ENCODE measurements around the gene PRKN. TPM values are rescaled to one million over a fixed set of nuclear protein-coding genes. Genes with fewer than 3 reads are reported as not detected.

The PRKN gene
- total and polyA plus RNA-seq, 2 donors (not counting 3 experiments of a cell fraction or from before 2014, with no cell fraction given), result 0.06 TPM; not detected in 1

- H3K9me3 ChIP-seq (replicated peaks; ENCODE audit: control insufficient read depth, insufficient read depth, low read length), result no peaks in the 10 kb centered on the region
- H3K36me3 ChIP-seq (ENCODE audit: control insufficient read depth in 2 of 2, extremely low read depth in 1 of 2, insufficient read depth in 2 of 2, low read length in 2 of 2), result no peaks in the 10 kb centered on the region
- no peak overlapping the region for H3K9ac ChIP-seq (replicated peaks; ENCODE audit: extremely low read depth, insufficient read depth, low read length)
- POLR2A ChIA-PET, result no interaction called here
- TF ChIP-seq MYC (IDR thresholded peaks at IDR 0.05; ENCODE audit: low read depth, low read length) (no peak), CTCF (IDR thresholded peaks at IDR 0.05; ENCODE audit: extremely low read depth in 1 of 2, insufficient read depth in 1 of 2, low read depth in 1 of 2, low read length in 2 of 2) (no peak), JUN (IDR thresholded peaks at IDR 0.05; ENCODE audit: borderline replicate concordance, insufficient read depth, insufficient read length, low read depth) (no peak), MAX (IDR thresholded peaks at IDR 0.05; ENCODE audit: insufficient read depth, insufficient read length) (no peak), FOS (IDR thresholded peaks at IDR 0.05; ENCODE audit: borderline replicate concordance, insufficient read depth, low read length) (no peak), EZH2 (IDR thresholded peaks at IDR 0.05; ENCODE audit: borderline replicate concordance, low read depth, low read length, severe bottlenecking) (no peak), GATA2 (IDR thresholded peaks at IDR 0.05; ENCODE audit: insufficient read depth, insufficient read length, low read depth, low read length) (no peak), POLR2A (IDR thresholded peaks at IDR 0.05; ENCODE audit: low read depth, low read length) (no peak), POLR2AphosphoS5 (IDR thresholded peaks at IDR 0.05; ENCODE audit: insufficient read depth, low read depth, low read length) (no peak)
- BruUV-seq (replicated peaks), result no TSS peak
- CTCF ChIA-PET, result interaction anchor here (2.1 kb wide), 1 partner anchor 20 kb away, joined by 8 read pairs; no protein-coding TSS in a partner anchor
- H2AFZ ChIP-seq (ENCODE audit: low read depth, low read length), result no peak overlapping the region
- no peaks in the 10 kb centered on the region for H4K20me1 ChIP-seq (replicated peaks; ENCODE audit: control insufficient read depth, extremely low read depth, insufficient read depth, low read length)
- H3K27me3 ChIP-seq (ENCODE audit: control insufficient read depth in 2 of 2, insufficient read depth in 2 of 2, low read length in 2 of 2), result no peaks in the 10 kb centered on the region
- no peak for DNase-seq (ENCODE audit: low read depth, low spot score)
- H3K4me2 ChIP-seq (ENCODE audit: insufficient read depth, low read length), result peak overlapping the region; percentile 24
- no peak overlapping the region for H3K4me3 ChIP-seq (replicated peaks in 1 of 3; ENCODE audit: insufficient read depth in 1 of 3, low read depth in 1 of 3, low read length in 3 of 3)
- dilution Hi-C loops (cut with MboI; ENCODE audit: extremely low pct_ligation_motif_present, low sequenced_read_pairs), result no loop called here
- no peaks in the 10 kb centered on the region for H3K9me1 ChIP-seq (replicated peaks; ENCODE audit: control insufficient read depth, extremely low read depth, insufficient read depth, low read length)
- peaks cover 2% of the 10 kb centered on the region for H3K4me1 ChIP-seq (ENCODE audit: control insufficient read depth, extremely low read depth, insufficient read depth, low read length)
- intact Hi-C loops (cut with micrococcal nuclease), result loop anchor here (1.0 kb wide), 2 partner anchors 11 to 49 kb away; no protein-coding TSS in a partner anchor
- H3K79me2 ChIP-seq (ENCODE audit: control insufficient read depth, insufficient read depth, low read length), result no peaks in the 10 kb centered on the region
- FAIRE-seq, result no peak
- no peak overlapping the region for H3K27ac ChIP-seq (ENCODE audit: insufficient read depth, low read depth, low read length)
Measured at GRCh38 chr6:161438430-161439030, 1289.0 kb downstream of the PRKN start.

Data from endothelial cell of umbilical vein (primary cell).